ENCODE results near the gene ST3GAL5.
A peak's percentile ranks its signal among the peaks of the same experiment; 100 is the strongest.

Gene ST3GAL5

DNA sequence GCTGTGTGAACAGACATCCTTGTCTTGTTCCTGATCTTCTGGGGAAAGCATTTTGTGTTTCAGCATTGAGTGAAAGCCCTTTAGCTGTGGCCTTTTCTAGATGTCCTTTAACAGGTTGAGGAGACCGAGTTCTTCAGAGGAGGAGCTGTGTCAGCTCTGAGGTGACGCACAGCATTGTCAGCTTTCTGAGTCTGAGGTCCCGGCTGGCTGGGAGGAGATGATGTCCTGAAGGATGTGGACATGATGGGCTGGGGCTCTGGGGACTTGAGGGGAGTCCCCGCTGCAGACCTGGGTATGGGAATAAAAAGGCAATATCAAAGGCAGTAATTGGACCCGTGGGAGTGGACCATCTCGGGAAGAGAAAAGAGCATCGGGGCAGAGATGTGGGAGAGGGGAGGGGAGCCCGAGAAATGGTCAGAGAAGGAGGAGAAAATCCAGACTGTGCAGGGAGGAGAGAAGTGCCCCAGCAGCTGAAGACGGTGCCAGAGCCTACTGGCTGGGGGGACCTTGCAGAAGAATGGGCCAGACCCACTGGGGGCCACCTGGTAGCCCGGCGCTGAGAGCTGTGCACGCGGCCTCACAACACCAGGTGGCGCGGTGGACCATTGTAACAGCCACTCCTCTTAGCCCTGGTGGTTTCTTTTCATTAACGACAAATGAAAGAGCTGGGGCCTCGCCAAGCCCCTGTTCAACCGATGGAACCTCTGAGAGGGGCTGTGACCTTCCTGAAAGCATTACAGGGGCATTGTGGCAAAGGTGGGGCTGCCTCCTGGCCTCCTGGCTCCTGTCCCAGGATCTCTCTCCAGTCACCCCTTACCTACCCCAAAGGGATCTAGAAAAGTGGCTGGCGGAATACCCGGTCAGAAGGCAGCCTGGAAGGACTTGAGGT lies 61.6 kb downstream of the ST3GAL5 start:
- ChIA-PET CTCF (interaction anchor here (0.6 to 27.8 kb wide), 84 partner anchors 8 to 546 kb away, joined by 3 to 891 read pairs (median 5); partner anchors contain the start of genes POLR1A, PTCD3 and ST3GAL5), POLR2A (interaction anchor here (0.6 to 1.1 kb wide), 3 partner anchors 59 to 210 kb away, joined by 3 read pairs; no protein-coding TSS in a partner anchor)
- H3K4me3 ChIP-seq (ENCODE audit: low read depth, low read length), result no peak overlapping the region; the same call in 1 of the 2 replicates
- TF ChIP-seq, protein P1, sequence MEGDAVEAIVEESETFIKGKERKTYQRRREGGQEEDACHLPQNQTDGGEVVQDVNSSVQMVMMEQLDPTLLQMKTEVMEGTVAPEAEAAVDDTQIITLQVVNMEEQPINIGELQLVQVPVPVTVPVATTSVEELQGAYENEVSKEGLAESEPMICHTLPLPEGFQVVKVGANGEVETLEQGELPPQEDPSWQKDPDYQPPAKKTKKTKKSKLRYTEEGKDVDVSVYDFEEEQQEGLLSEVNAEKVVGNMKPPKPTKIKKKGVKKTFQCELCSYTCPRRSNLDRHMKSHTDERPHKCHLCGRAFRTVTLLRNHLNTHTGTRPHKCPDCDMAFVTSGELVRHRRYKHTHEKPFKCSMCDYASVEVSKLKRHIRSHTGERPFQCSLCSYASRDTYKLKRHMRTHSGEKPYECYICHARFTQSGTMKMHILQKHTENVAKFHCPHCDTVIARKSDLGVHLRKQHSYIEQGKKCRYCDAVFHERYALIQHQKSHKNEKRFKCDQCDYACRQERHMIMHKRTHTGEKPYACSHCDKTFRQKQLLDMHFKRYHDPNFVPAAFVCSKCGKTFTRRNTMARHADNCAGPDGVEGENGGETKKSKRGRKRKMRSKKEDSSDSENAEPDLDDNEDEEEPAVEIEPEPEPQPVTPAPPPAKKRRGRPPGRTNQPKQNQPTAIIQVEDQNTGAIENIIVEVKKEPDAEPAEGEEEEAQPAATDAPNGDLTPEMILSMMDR (IDR thresholded peaks at IDR 0.05; ENCODE audit: insufficient read depth, low read length, missing control alignments), result peak; percentile 98
- no peak for DNase-seq (ENCODE audit: low read depth, low spot score)

DNA sequence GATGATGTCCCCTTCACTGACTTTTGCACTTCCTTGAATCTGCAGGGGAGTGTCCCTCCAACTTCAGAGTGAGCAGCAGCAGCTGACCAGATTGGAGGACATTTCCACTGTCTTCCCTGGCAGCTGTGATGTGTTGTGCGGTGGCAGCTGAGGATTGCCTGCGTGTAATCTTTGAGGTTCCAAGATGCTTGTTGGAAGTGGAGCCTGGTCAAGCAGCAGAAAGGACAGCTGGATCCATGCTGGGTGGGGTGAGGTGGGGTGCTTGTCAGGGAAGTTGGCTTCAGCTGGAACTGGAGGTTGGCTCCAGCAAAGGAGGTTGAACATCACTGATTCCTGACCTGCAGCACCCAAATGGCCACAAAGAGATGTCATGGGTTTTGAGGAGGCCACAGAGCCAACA lies 64.8 kb downstream of the ST3GAL5 start:
- ChIA-PET POLR2A (no interaction called here), CTCF (interaction anchor here (0.7 to 27.8 kb wide), 8 partner anchors 8 to 259 kb away, joined by 3 to 891 read pairs (median 18); partner anchors contain the start of gene ST3GAL5)
- DNase-seq (ENCODE audit: low read depth, low spot score), result no peak
- no peak overlapping the region for H3K4me3 ChIP-seq (ENCODE audit: low read depth, low read length)
- TF ChIP-seq, protein P1 (IDR thresholded peaks at IDR 0.05; ENCODE audit: insufficient read depth, low read length, missing control alignments), result no peak

DNA sequence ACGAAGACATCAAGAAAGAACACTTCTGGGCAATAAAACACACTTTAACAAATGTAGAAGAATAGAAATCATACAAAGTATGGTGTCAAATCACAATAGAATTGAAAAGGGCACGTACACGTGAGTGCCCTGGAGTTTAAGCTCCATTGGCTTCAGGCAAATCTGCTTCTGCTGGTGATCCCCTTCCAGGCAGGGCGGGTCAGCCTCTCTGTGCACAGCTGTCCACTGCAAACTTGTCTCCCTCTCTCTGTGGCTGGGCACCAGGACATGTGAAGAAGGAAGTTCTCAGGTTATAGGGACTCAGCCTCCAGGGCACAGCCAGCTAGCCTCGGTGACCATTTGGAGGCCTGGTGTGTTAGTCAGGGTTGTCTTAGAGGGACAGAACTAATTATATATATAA lies 66.0 kb downstream of the ST3GAL5 start:
- H3K4me3 ChIP-seq (ENCODE audit: low read depth, low read length), result no peak overlapping the region
- DNase-seq (ENCODE audit: low read depth, low spot score), result no peak
- TF ChIP-seq, protein P1 (IDR thresholded peaks at IDR 0.05; ENCODE audit: insufficient read depth, low read length, missing control alignments), result no peak
- ChIA-PET CTCF (interaction anchor here (5.5 to 27.8 kb wide), 4 partner anchors 10 to 260 kb away, joined by 33 to 891 read pairs (median 209); partner anchors contain the start of gene ST3GAL5), POLR2A (no interaction called here)

DNA sequence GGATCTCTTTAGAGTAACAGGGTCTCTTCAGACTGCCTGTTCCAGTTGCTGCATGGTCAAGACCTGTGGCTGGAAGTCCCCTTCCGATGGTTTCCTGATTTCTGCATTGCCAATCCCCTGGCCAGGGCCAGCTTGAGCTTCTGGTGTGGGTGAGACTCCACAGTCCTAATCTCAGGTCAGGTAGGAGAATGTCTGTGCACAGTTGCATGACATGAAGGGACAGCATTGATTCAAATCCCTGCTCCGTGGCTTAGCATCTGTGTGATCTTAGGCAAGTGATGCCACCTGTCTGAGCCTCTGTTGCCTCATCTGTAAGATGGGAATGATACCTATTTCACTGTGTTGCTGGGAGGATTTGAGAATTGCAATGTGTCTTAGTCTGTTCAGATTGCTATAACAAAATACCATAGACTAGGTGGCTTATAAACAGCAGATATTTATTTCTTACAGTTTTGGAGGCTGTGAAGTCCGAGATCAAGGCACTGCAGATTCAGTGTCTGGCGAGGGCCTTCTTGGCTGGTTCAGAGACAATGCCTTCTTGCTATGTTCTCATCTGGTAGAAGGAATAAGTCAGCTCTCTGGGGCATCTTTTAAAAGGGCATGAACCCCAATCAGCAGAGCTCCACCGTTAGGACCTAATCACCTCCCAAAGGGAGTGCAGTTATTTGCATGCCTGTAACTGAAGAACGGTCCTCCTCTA lies 68.8 kb downstream of the ST3GAL5 start:
- DNase-seq (ENCODE audit: low read depth, low spot score), result no peak
- POLR2A ChIA-PET, result no interaction called here
- TF ChIP-seq, protein P1 (IDR thresholded peaks at IDR 0.05; ENCODE audit: insufficient read depth, low read length, missing control alignments), result no peak
- CTCF ChIA-PET, result interaction anchor here (0.8 to 27.8 kb wide), 8 partner anchors 7 to 263 kb away, joined by 3 to 891 read pairs (median 8); no protein-coding TSS in a partner anchor
- H3K4me3 ChIP-seq (ENCODE audit: low read depth, low read length), result no peak overlapping the region

DNA sequence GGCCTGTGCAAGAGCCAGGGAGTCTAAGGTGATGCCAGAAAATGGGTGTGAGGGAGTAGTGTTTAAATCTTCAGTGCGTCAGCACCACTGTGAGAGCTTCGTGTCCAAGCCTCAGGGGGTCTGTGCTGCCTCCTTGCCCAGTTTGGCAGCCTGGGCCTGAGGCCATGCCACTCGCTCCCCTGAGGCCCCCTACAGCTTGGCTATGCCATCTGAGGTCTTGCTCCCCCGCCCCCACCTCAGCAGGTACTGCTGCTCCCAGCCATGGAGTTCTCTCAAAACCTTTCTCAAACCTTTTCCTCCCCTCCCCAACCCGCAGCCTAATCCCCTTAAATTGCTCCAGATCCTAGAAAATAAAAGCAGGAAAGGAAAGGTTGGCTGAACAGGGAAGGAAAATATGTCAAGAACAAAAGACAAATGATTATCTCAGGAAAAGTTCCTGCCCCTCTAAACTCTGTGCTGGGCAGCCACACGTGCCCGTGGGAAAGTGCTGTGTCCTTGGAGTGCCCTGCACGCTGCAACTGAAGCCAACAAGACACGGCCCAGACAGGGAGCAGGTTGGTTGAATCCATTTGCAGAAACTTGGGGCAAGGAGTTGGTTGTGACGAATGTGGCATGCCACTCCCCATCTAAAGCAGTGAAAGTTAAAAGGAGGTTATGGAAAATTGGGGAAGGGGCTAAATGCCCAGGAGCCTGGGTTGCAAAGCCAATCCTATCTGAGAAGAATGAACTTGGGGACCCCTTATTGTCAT lies 73.8 kb downstream of the ST3GAL5 start:
- ChIA-PET POLR2A (interaction anchor here (1.5 kb wide), 1 partner anchor 86 kb away, joined by 6 read pairs; no protein-coding TSS in a partner anchor), CTCF (interaction anchor here (0.6 to 27.8 kb wide), 49 partner anchors 7 to 268 kb away, joined by 3 to 891 read pairs (median 7); partner anchors contain the start of gene ATOH8)
- no peak for DNase-seq (ENCODE audit: low read depth, low spot score)

More for the DNA sequence above, 73.8 kb downstream of the ST3GAL5 start:
- TF ChIP-seq, protein P1 (IDR thresholded peaks at IDR 0.05; ENCODE audit: insufficient read depth, low read length, missing control alignments), result no peak
- no peak overlapping the region for H3K4me3 ChIP-seq (ENCODE audit: low read depth, low read length)

All from AG04449 (cell line).